Measurements from ENCODE around the gene TUBB2B. TPM values are rescaled to one million over a fixed set of nuclear protein-coding genes. Genes with fewer than 3 reads are reported as not detected.
A peak's percentile ranks its signal among the peaks of the same experiment; 100 is the strongest.

Gene TUBB2B
- polyA plus RNA-seq, 3 donors = 0.15 to 3.5 TPM; not detected in 1

GRCh38 chr6:3226481-3227362, 731 bp downstream of the TUBB2B start:
- Mint-ChIP-seq H3K4me1 (peaks cover 33% of the 10 kb centered on the region), H3K9me3 (peaks cover 3 to 21% (median 11%) of the 10 kb centered on the region in 7 donors), H3K36me3 (peaks cover 2 to 5% of the 10 kb centered on the region in 2 donors), H3K27ac (no peak overlapping the region), H3K27me3 (ENCODE audit: low read depth in 3 of 3) (peaks cover 71 to 83% (median 75%) of the 10 kb centered on the region in 3 donors), H3K4me3 (peak overlapping the region; percentile 63 to 88)
- peaks cover 64 to 82% of the 10 kb centered on the region in 2 donors for H3K27me3 ChIP-seq (ENCODE audit: control insufficient read depth in 2 of 2, insufficient read depth in 2 of 2, low read length in 2 of 2)
- intact Hi-C loops (cut with micrococcal nuclease) = no loop called here
- DNase-seq = peak in 1 of 3 donors; percentile 8
- H3K4me3 ChIP-seq (replicated peaks in 1 of 3; ENCODE audit: low read depth in 2 of 3, low read length in 3 of 3) = peak overlapping the region in 1 of 3 experiments; percentile 49
- no peak overlapping the region for H3K27ac ChIP-seq (ENCODE audit: low read depth in 1 of 2, low read length in 2 of 2)
- H2AFZ ChIP-seq (ENCODE audit: insufficient read depth, low read depth, low read length, poor library complexity, severe bottlenecking) = peak overlapping the region; percentile 11
- peak overlapping the region; percentile 68 for H3K4me2 ChIP-seq (replicated peaks; ENCODE audit: extremely low read depth, low read length, poor library complexity, severe bottlenecking)
- WGBS (ENCODE audit: insufficient coverage) = 1% methylated on average over 52 of the region's 54 CpGs
- H3K36me3 ChIP-seq (replicated peaks in 1 of 2; ENCODE audit: control insufficient read depth in 1 of 2, insufficient read depth in 2 of 2, low read length in 2 of 2) = no peaks in the 10 kb centered on the region
- peaks cover 25 to 40% of the 10 kb centered on the region in 2 donors for H3K4me1 ChIP-seq (ENCODE audit: control insufficient read depth in 1 of 2, insufficient read depth in 2 of 2, low read length in 2 of 2)
- H4K20me1 ChIP-seq (ENCODE audit: insufficient read depth, low read length) = no peaks in the 10 kb centered on the region
- H3K9me3 ChIP-seq (replicated peaks in 1 of 2; ENCODE audit: control insufficient read depth in 1 of 2, insufficient read depth in 1 of 2, low read length in 2 of 2) = peaks cover 0 to 30% of the 10 kb centered on the region in 2 donors
- H3K9ac ChIP-seq (ENCODE audit: insufficient read depth, low read length, poor library complexity, severe bottlenecking) = no peak overlapping the region
- H3K79me2 ChIP-seq (ENCODE audit: insufficient read depth, low read length) = no peaks in the 10 kb centered on the region
- TF ChIP-seq CTCF (IDR thresholded peaks at IDR 0.05) = no peak

GRCh38 chr6:3226042-3226441, 1.4 kb downstream of the TUBB2B start:
- H3K9me3 ChIP-seq (replicated peaks in 1 of 2; ENCODE audit: control insufficient read depth in 1 of 2, insufficient read depth in 1 of 2, low read length in 2 of 2) = peaks cover 0 to 24% of the 10 kb centered on the region in 2 donors
- H2AFZ ChIP-seq (ENCODE audit: insufficient read depth, low read depth, low read length, poor library complexity, severe bottlenecking) = no peak overlapping the region
- no peak for DNase-seq
- intact Hi-C loops (cut with micrococcal nuclease) = no loop called here
- TF ChIP-seq CTCF (IDR thresholded peaks at IDR 0.05) = no peak
- Mint-ChIP-seq H3K36me3 (peaks cover 2 to 5% of the 10 kb centered on the region in 2 donors), H3K9me3 (peaks cover 2 to 19% (median 8%) of the 10 kb centered on the region in 7 donors), H3K4me3 (peak overlapping the region in 1 of 2 donors; percentile 88), H3K27me3 (ENCODE audit: low read depth in 3 of 3) (peaks cover 64 to 76% (median 68%) of the 10 kb centered on the region in 3 donors), H3K4me1 (peaks cover 27% of the 10 kb centered on the region), H3K27ac (peak overlapping the region in 1 of 7 donors; percentile 6)
- H3K4me1 ChIP-seq (ENCODE audit: control insufficient read depth in 1 of 2, insufficient read depth in 2 of 2, low read length in 2 of 2) = peaks cover 18 to 33% of the 10 kb centered on the region in 2 donors
- H3K27ac ChIP-seq (ENCODE audit: low read depth in 1 of 2, low read length in 2 of 2) = no peak overlapping the region
- no peaks in the 10 kb centered on the region for H4K20me1 ChIP-seq (ENCODE audit: insufficient read depth, low read length)
- no peak overlapping the region for H3K9ac ChIP-seq (ENCODE audit: insufficient read depth, low read length, poor library complexity, severe bottlenecking)
- H3K4me2 ChIP-seq (replicated peaks; ENCODE audit: extremely low read depth, low read length, poor library complexity, severe bottlenecking) = no peak overlapping the region
- H3K4me3 ChIP-seq (replicated peaks in 1 of 3; ENCODE audit: low read depth in 2 of 3, low read length in 3 of 3) = no peak overlapping the region
- no peaks in the 10 kb centered on the region for H3K36me3 ChIP-seq (replicated peaks in 1 of 2; ENCODE audit: control insufficient read depth in 1 of 2, insufficient read depth in 2 of 2, low read length in 2 of 2)
- H3K27me3 ChIP-seq (ENCODE audit: control insufficient read depth in 2 of 2, insufficient read depth in 2 of 2, low read length in 2 of 2) = peaks cover 57 to 79% of the 10 kb centered on the region in 2 donors
- no peaks in the 10 kb centered on the region for H3K79me2 ChIP-seq (ENCODE audit: insufficient read depth, low read length)
- WGBS (ENCODE audit: insufficient coverage) = 94% methylated on average over 10 of the region's 10 CpGs

Measured in CD14-positive monocyte (primary cell).